DMS 273 (cell line): ENCODE measurements around the gene SGCA.

Experiments
- DNase-seq: peaks from one replicate; lab custom pipeline; 2025; ENCODE audit not compliant: unreplicated experiment; lab: John Stamatoyannopoulos, UW

SGCA gene

GRCh38 chr17:50181591-50182560 lies 16.1 kb downstream of the SGCA start:
- DNase-seq, result no peak

GRCh38 chr17:50182783-50183420 lies 17.1 kb downstream of the SGCA start:
- DNase-seq, result no peak

- no peak for DNase-seq
Measured at GRCh38 chr17:50183421-50183994, 17.7 kb downstream of the SGCA start.

- DNase-seq, result peak; percentile 34
Measured at GRCh38 chr17:50184064-50184463, 18.3 kb downstream of the SGCA start.

GRCh38 chr17:50184611-50185398 lies 19.0 kb downstream of the SGCA start:
- peak; percentile 45 for DNase-seq

- DNase-seq, result no peak
Measured at GRCh38 chr17:50185631-50186471, 20.0 kb downstream of the SGCA start.

GRCh38 chr17:50186661-50187393 lies 21.0 kb downstream of the SGCA start:
- no peak for DNase-seq

GRCh38 chr17:50187394-50187725 lies 21.6 kb downstream of the SGCA start:
- no peak for DNase-seq

GRCh38 chr17:50187751-50188530 lies 22.1 kb downstream of the SGCA start:
- DNase-seq, result no peak

- DNase-seq, result no peak
Measured at GRCh38 chr17:50188531-50188920, 22.7 kb downstream of the SGCA start.

GRCh38 chr17:50188921-50189549 lies 23.2 kb downstream of the SGCA start:
- DNase-seq, result no peak

GRCh38 chr17:50189550-50190292 lies 23.9 kb downstream of the SGCA start:
- DNase-seq, result no peak

- DNase-seq, result no peak
Measured at GRCh38 chr17:50190293-50190602, 24.4 kb downstream of the SGCA start.

- DNase-seq, result no peak
Measured at GRCh38 chr17:50190603-50191358, 25.0 kb downstream of the SGCA start.

- no peak for DNase-seq
Measured at GRCh38 chr17:50191359-50192143, 25.7 kb downstream of the SGCA start.

- no peak for DNase-seq
Measured at GRCh38 chr17:50192144-50192617, 26.4 kb downstream of the SGCA start.
